OCI-LY1 (cell line): ENCODE results near the gene DHRSX.

Source experiments
- H2AFZ ChIP-seq: fragments of 200-600 bp; sonication (generic), shearing (Covaris generic); 2 replicates; pipeline ENCODE4 v1.6.0; 2014; ENCODE audit warnings: antibody characterized with exemption, mild to moderate bottlenecking, low read length
- H3F3A ChIP-seq: fragments of 200-600 bp; sonication (generic), shearing (Covaris generic); 2 replicates; pipeline ENCODE4 v1.6.0; 2014; ENCODE audit warnings: mild to moderate bottlenecking, antibody characterized with exemption, low read length, moderate library complexity; ENCODE audit not compliant: insufficient read depth
- H3K27ac ChIP-seq: fragments of 200-600 bp; sonication (generic); 2 replicates; pipeline ENCODE4 v1.5.1; 2014; ENCODE audit warnings: low read length, mixed run types, mild to moderate bottlenecking, low read depth; ENCODE audit not compliant: poor library complexity, severe bottlenecking
- H3K27me3 ChIP-seq: fragments of 200-600 bp; sonication (generic); 2 replicates; pipeline ENCODE4 v1.6.0; 2014; ENCODE audit warnings: antibody characterized with exemption, mild to moderate bottlenecking, low read length, moderate library complexity; ENCODE audit not compliant: insufficient read depth
- H3K36me3 ChIP-seq: fragments of 200-600 bp; sonication (generic); 2 replicates; pipeline ENCODE4 v1.6.1; 2014; ENCODE audit warnings: mild to moderate bottlenecking, antibody characterized with exemption, low read length, moderate library complexity, mixed read lengths; ENCODE audit not compliant: insufficient read depth
- H3K4me1 ChIP-seq: fragments of 200-600 bp; sonication (generic); 2 replicates; pipeline ENCODE4 v1.5.1; 2014; ENCODE audit warnings: mild to moderate bottlenecking, low read length, moderate library complexity; ENCODE audit not compliant: insufficient read depth, severe bottlenecking
- H3K4me2 ChIP-seq: fragments of 200-600 bp; sonication (generic), shearing (Covaris generic); 2 replicates; pipeline ENCODE4 v1.6.1; 2014; ENCODE audit warnings: low read length
- H3K4me3 ChIP-seq: fragments of 200-600 bp; sonication (generic); 2 replicates; pipeline ENCODE4 v1.5.1; 2014; ENCODE audit warnings: low read length, low read depth, mild to moderate bottlenecking, mixed read lengths; ENCODE audit not compliant: poor library complexity, severe bottlenecking
- H3K79me2 ChIP-seq: fragments of 200-600 bp; shearing (Covaris generic); 2 replicates; pipeline ENCODE4 v1.6.1; 2016; ENCODE audit warnings: mixed run types, low read length, mixed read lengths; ENCODE audit not compliant: insufficient read depth
- H3K9ac ChIP-seq: fragments of 200-600 bp; sonication (generic), shearing (Covaris generic); 2 replicates; pipeline ENCODE4 v1.6.1; 2014; ENCODE audit warnings: mild to moderate bottlenecking, low read length, mixed read lengths
- H3K9me2 ChIP-seq: fragments of 200-600 bp; sonication (generic), shearing (Covaris generic); 2 replicates; pipeline ENCODE4 v1.6.1; 2014; ENCODE audit warnings: low read depth, mild to moderate bottlenecking, low read length, mixed read lengths
- H3K9me3 ChIP-seq: fragments of 200-600 bp; shearing (Covaris generic); 2 replicates; pipeline ENCODE4 v1.6.1; 2014; ENCODE audit warnings: low read length, mixed read lengths
- H4K20me1 ChIP-seq: fragments of 200-600 bp; sonication (generic), shearing (Covaris generic); 2 replicates; pipeline ENCODE4 v1.6.0; 2016; ENCODE audit warnings: mild to moderate bottlenecking, low read length; ENCODE audit not compliant: insufficient read depth
- CTCF ChIP-seq: fragments of 200-600 bp; sonication (generic), shearing (Covaris generic); IDR thresholded peaks from 2 replicates; pipeline ENCODE4 v1.5.1; 2017; ENCODE audit warnings: mild to moderate bottlenecking, antibody characterized with exemption, low read length, moderate library complexity, mixed read lengths
- EZH2 ChIP-seq: fragments of 200-600 bp; sonication (generic), shearing (Covaris generic); IDR thresholded peaks from 2 replicates; pipeline ENCODE4 v1.8.0; 2017; ENCODE audit warnings: borderline replicate concordance, mixed run types, mild to moderate bottlenecking, antibody characterized with exemption, low read length, moderate library complexity, mixed read lengths

Gene DHRSX

GRCh38 chrX:2404776-2405175 lies 96.0 kb downstream of the DHRSX start:
- Histone ChIP-seq H3F3A (no peaks in the 10 kb centered on the region), H3K4me3 (no peak overlapping the region), H3K36me3 (peaks cover 57% of the 10 kb centered on the region), H3K27ac (no peak overlapping the region), H3K79me2 (no peaks in the 10 kb centered on the region), H2AFZ (no peak overlapping the region), H3K4me1 (no peaks in the 10 kb centered on the region), H3K9me3 (peaks cover 9% of the 10 kb centered on the region; the same call in 1 of the 2 replicates), H3K9me2 (no peaks in the 10 kb centered on the region), H3K9ac (no peak overlapping the region), H3K4me2 (no peak overlapping the region), H4K20me1 (no peaks in the 10 kb centered on the region), H3K27me3 (no peaks in the 10 kb centered on the region)
- no peak for TF ChIP-seq CTCF
- no peak for TF ChIP-seq EZH2

- Histone ChIP-seq H3K4me2 (no peak overlapping the region), H3K4me3 (no peak overlapping the region), H3K4me1 (no peaks in the 10 kb centered on the region), H2AFZ (no peak overlapping the region), H3K9me3 (peaks cover 6% of the 10 kb centered on the region; the same call in 1 of the 2 replicates), H3K27me3 (no peaks in the 10 kb centered on the region), H3K27ac (no peak overlapping the region), H3K79me2 (no peaks in the 10 kb centered on the region), H4K20me1 (no peaks in the 10 kb centered on the region), H3K36me3 (peaks cover 36% of the 10 kb centered on the region), H3K9ac (no peak overlapping the region), H3K9me2 (no peaks in the 10 kb centered on the region), H3F3A (no peaks in the 10 kb centered on the region)
- TF ChIP-seq EZH2, result no peak
- TF ChIP-seq CTCF, result no peak
These were observed 98.5 kb downstream of the DHRSX start for GRCh38 chrX:2402361-2402690.

- H3K4me1 ChIP-seq, result no peaks in the 10 kb centered on the region
- no peak overlapping the region for H2AFZ ChIP-seq
- no peak overlapping the region for H3K4me2 ChIP-seq
- H3K9ac ChIP-seq, result no peak overlapping the region
- no peak overlapping the region for H3K27ac ChIP-seq
- no peak for TF ChIP-seq CTCF
- no peaks in the 10 kb centered on the region for H3K9me2 ChIP-seq
- H3K4me3 ChIP-seq, result no peak overlapping the region
- H3F3A ChIP-seq, result no peaks in the 10 kb centered on the region
- H3K27me3 ChIP-seq, result no peaks in the 10 kb centered on the region
- H3K9me3 ChIP-seq, result peaks cover 2% of the 10 kb centered on the region; the same call in 1 of the 2 replicates
- H3K36me3 ChIP-seq, result peaks cover 30% of the 10 kb centered on the region
- H4K20me1 ChIP-seq, result no peaks in the 10 kb centered on the region
- H3K79me2 ChIP-seq, result no peaks in the 10 kb centered on the region
These were observed 99.0 kb downstream of the DHRSX start for GRCh38 chrX:2401590-2402360.
